Fibroblast of peridontal ligament (primary cell): ENCODE measurements around the gene SIRT1.
"Not testable (repeated sequence)": the region's sequence is repeated elsewhere in the genome, so short reads cannot be mapped to it uniquely, and the experiment has no call there.

Source experiments
- DNase-seq: peaks from one replicate; pipeline ENCODE4 v3.0.0-alpha.2; 2010; ENCODE audit errors: extremely low read depth

SIRT1 gene

GRCh38 chr10:67875340-67876238, 8.9 kb upstream of the SIRT1 start:
- DNase-seq, result no peak

GRCh38 chr10:67877421-67877820, 7.0 kb upstream of the SIRT1 start:
- DNase-seq, result not testable (repeated sequence)

- DNase-seq, result no peak
Measured at GRCh38 chr10:67878133-67878532, 6.3 kb upstream of the SIRT1 start.

- DNase-seq, result peak; percentile 58
Measured at GRCh38 chr10:67883710-67884312, 645 bp upstream of the SIRT1 start.

- peak; percentile 52 for DNase-seq
Measured at GRCh38 chr10:67884842-67885670, 600 bp downstream of the SIRT1 start.

- DNase-seq, result no peak
Measured at GRCh38 chr10:67893637-67894036, 9.2 kb downstream of the SIRT1 start.

GRCh38 chr10:67903581-67903980, 19.1 kb downstream of the SIRT1 start:
- DNase-seq, result no peak

GRCh38 chr10:67912331-67912946, 28.0 kb downstream of the SIRT1 start:
- DNase-seq, result peak; percentile 22

GRCh38 chr10:67914777-67915340, 30.4 kb downstream of the SIRT1 start:
- DNase-seq, result no peak

GRCh38 chr10:67917169-67917568, 32.7 kb downstream of the SIRT1 start:
- DNase-seq, result no peak

GRCh38 chr10:67917679-67918078, 33.2 kb downstream of the SIRT1 start:
- DNase-seq, result no peak

- no peak for DNase-seq
Measured at GRCh38 chr10:67921065-67921464, 36.6 kb downstream of the SIRT1 start.

- peak; percentile 61 for DNase-seq
Measured at GRCh38 chr10:67923551-67923950, 39.1 kb downstream of the SIRT1 start.

- no peak for DNase-seq
Measured at GRCh38 chr10:67924136-67924535, 39.7 kb downstream of the SIRT1 start.

- DNase-seq, result peak; percentile 42
Measured at GRCh38 chr10:67925449-67926005, 41.1 kb downstream of the SIRT1 start.

GRCh38 chr10:67926951-67927350, 42.5 kb downstream of the SIRT1 start:
- peak; percentile 19 for DNase-seq

GRCh38 chr10:67933199-67933598, 48.7 kb downstream of the SIRT1 start:
- DNase-seq, result no peak

GRCh38 chr10:67934336-67934735, 49.9 kb downstream of the SIRT1 start:
- no peak for DNase-seq

- no peak for DNase-seq
Measured at GRCh38 chr10:67935223-67935622, 50.8 kb downstream of the SIRT1 start.

- no peak for DNase-seq
Measured at GRCh38 chr10:67936416-67936815, 52.0 kb downstream of the SIRT1 start.

- no peak for DNase-seq
Measured at GRCh38 chr10:67943917-67944316, 59.5 kb downstream of the SIRT1 start.
